HepG2 (cell line): ENCODE results near the gene DPCD. TPM values are rescaled to one million over a fixed set of nuclear protein-coding genes. Genes with fewer than 3 reads are reported as not detected.

Source experiments
- BRCA1 ChIP-seq: sonication (generic); formaldehyde crosslinking; IDR thresholded peaks from 2 replicates; pipeline ENCODE4 v1.4.0; 2020; ENCODE audit warnings: missing genetic modification reagents
- MTA1 ChIP-seq: sonication (generic); formaldehyde crosslinking; IDR thresholded peaks from 2 replicates; pipeline ENCODE4 v1.4.0; 2020; ENCODE audit warnings: missing genetic modification reagents, mild to moderate bottlenecking, borderline replicate concordance
- REXO4 ChIP-seq: sonication (generic); formaldehyde crosslinking; IDR thresholded peaks from 2 replicates; pipeline ENCODE4 v1.8.0; 2022; ENCODE audit warnings: missing genetic modification reagents, mild to moderate bottlenecking, borderline replicate concordance
- YEATS4 ChIP-seq: sonication (generic); formaldehyde crosslinking; IDR thresholded peaks from 2 replicates; pipeline ENCODE4 v1.4.0; 2020; ENCODE audit warnings: missing genetic modification reagents, borderline replicate concordance
- ZBTB7B ChIP-seq: sonication (generic); formaldehyde crosslinking; IDR thresholded peaks from 2 replicates; pipeline ENCODE4 v1.4.0; 2020; ENCODE audit warnings: missing genetic modification reagents
- ZNF570 ChIP-seq: sonication (generic); formaldehyde crosslinking; IDR thresholded peaks from 2 replicates; pipeline ENCODE4 v1.4.0; 2020; ENCODE audit warnings: mild to moderate bottlenecking, missing genetic modification reagents, borderline replicate concordance
- ZNF720 ChIP-seq: sonication (generic); formaldehyde crosslinking; IDR thresholded peaks from 2 replicates; pipeline ENCODE4 v1.4.0; 2020; ENCODE audit warnings: missing genetic modification reagents
- ZNF883 ChIP-seq: sonication (generic); formaldehyde crosslinking; IDR thresholded peaks from 2 replicates; pipeline ENCODE4 v1.5.1; 2020; ENCODE audit warnings: mild to moderate bottlenecking, missing genetic modification reagents; ENCODE audit errors: not compliant biosample characterization
- ZSCAN30 ChIP-seq: sonication (generic); formaldehyde crosslinking; IDR thresholded peaks from 2 replicates; pipeline ENCODE4 v1.5.0; 2020; ENCODE audit warnings: mild to moderate bottlenecking, missing genetic modification reagents
- polyA plus RNA-seq, 8 experiments: library from polyadenylated mRNA; depleted of rRNA in 3 of 8; stranded (reverse) in 7 of 8; unstranded in 1 of 8; fragments of >200 nt; fragmentation: Illumina TruSeq in 4 of 8; extraction: Trizol in 4 of 8; gene quantifications; 2 replicates each; pipeline versions ENCODE4 v1.2.1 to v1.2.3, GENCODE V29; 2011 to 2016; ENCODE audit warnings: low read depth in 4 of 8, missing spikeins in 1 of 8, mixed read lengths in 1 of 8; ENCODE audit not compliant: insufficient read depth in 1 of 8
- total RNA-seq, 5 experiments: library from RNA; depleted of rRNA; stranded (reverse); fragments of >200 nt; fragmentation: Illumina TruSeq; extraction: Trizol; gene quantifications; 2 replicates each; pipeline ENCODE4 v1.2.3, GENCODE V29; 2016; ENCODE audit warnings: low read depth in 1 of 5
- TF ChIP-seq, protein P1 (sequence below): sonication (generic); formaldehyde crosslinking; IDR thresholded peaks from 2 replicates; pipeline ENCODE4 v1.8.1; 2023; ENCODE audit warnings: mild to moderate bottlenecking, inconsistent platforms, moderate library complexity, missing genetic modification reagents, borderline replicate concordance
- TF ChIP-seq, protein P2 (sequence below): sonication (generic); formaldehyde crosslinking; IDR thresholded peaks from 2 replicates; pipeline ENCODE4 v1.5.0; 2020; ENCODE audit warnings: missing genetic modification reagents
- TF ChIP-seq, protein P3 (sequence below): sonication (generic); formaldehyde crosslinking; IDR thresholded peaks from 2 replicates; pipeline ENCODE4 v1.4.0; 2020; ENCODE audit warnings: mild to moderate bottlenecking, missing genetic modification reagents
- TF ChIP-seq, protein P4 (sequence below): sonication (generic); formaldehyde crosslinking; IDR thresholded peaks from 2 replicates; pipeline ENCODE4 v1.5.1; 2020; ENCODE audit warnings: mild to moderate bottlenecking, missing genetic modification reagents, borderline replicate concordance
- TF ChIP-seq, protein P5 (sequence below): sonication (generic); formaldehyde crosslinking; IDR thresholded peaks from 2 replicates; pipeline ENCODE4 v1.4.0; 2020; ENCODE audit warnings: missing genetic modification reagents
- TF ChIP-seq, protein P6 (sequence below): sonication (generic); formaldehyde crosslinking; IDR thresholded peaks from 2 replicates; pipeline ENCODE4 v1.4.0; 2020; ENCODE audit warnings: mild to moderate bottlenecking, missing genetic modification reagents
- TF ChIP-seq, protein P7 (sequence below): sonication (generic); formaldehyde crosslinking; IDR thresholded peaks from 2 replicates; pipeline ENCODE4 v1.4.0; 2020; ENCODE audit warnings: missing genetic modification reagents

Gene DPCD
- total and polyA plus RNA-seq, 2 of the 13 experiments (the other 11 are each of a cell fraction or from before 2014, with no cell fraction given), result 25.2 to 27.0 TPM

DNA sequence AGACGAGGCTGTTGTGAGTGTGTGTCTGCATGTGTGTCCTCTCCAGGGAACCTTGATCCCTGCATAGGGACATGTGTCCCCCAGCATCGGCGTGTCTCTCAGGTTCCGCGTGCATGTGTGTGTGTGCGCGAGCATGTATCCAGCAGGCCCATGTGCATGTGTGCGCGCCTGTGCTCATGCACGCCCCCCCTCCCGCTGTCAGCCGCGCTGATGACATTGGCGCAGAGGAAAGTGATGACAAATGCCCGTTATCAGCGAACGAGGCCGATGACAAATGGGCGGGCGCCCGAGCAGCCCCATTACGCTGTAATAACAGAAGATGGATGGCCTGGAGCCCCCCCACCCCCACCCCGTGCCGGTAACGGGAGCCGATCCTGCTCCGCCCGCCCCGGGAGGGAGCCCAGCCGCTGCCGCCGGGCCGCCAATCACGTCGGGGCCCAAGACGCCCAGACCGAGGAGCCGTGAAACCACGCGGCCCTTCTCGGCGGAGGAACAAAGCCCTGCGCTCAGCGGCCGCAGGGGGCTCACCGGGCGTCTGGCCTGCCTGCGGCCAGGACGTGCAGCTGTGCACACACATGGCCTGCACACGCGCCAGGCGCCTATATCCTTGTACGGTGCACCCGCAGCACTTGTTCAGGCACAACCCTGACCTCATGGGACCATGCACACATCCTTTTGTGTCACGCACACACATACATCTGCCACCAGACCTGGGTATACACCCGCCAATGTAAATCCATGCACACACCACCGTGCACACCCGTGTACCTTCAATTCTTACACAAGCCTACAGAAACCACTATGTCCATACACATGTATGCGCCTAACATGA is 21.6 kb upstream of the DPCD start (continued):
- TF ChIP-seq ZSCAN30 (CRISPR knock-in tag) (no peak), ZNF720 (CRISPR knock-in tag) (no peak), REXO4 (CRISPR knock-in tag) (no peak), YEATS4 (CRISPR knock-in tag) (0 out of 2 replicates have a peak, but pooled peaks have one; percentile 20), BRCA1 (CRISPR knock-in tag) (no peak), ZNF883 (CRISPR knock-in tag) (no peak), ZBTB7B (CRISPR knock-in tag) (peak; percentile 52; the same call in 1 of the 2 replicates), ZNF570 (no peak), MTA1 (CRISPR knock-in tag) (no peak)
- TF ChIP-seq, protein P1, sequence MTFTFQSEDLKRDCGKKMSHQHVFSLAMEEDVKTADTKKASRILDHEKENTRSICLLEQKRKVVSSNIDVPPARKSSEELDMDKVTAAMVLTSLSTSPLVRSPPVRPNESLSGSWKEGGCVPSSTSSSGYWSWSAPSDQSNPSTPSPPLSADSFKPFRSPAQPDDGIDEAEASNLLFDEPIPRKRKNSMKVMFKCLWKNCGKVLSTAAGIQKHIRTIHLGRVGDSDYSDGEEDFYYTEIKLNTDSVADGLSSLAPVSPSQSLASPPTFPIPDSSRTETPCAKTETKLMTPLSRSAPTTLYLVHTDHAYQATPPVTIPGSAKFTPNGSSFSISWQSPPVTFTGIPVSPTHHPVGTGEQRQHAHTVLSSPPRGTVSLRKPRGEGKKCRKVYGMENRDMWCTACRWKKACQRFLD (CRISPR knock-in tag), result no peak
- TF ChIP-seq, protein P2, sequence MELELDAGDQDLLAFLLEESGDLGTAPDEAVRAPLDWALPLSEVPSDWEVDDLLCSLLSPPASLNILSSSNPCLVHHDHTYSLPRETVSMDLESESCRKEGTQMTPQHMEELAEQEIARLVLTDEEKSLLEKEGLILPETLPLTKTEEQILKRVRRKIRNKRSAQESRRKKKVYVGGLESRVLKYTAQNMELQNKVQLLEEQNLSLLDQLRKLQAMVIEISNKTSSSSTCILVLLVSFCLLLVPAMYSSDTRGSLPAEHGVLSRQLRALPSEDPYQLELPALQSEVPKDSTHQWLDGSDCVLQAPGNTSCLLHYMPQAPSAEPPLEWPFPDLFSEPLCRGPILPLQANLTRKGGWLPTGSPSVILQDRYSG (CRISPR knock-in tag), result no peak
- TF ChIP-seq, protein P3, sequence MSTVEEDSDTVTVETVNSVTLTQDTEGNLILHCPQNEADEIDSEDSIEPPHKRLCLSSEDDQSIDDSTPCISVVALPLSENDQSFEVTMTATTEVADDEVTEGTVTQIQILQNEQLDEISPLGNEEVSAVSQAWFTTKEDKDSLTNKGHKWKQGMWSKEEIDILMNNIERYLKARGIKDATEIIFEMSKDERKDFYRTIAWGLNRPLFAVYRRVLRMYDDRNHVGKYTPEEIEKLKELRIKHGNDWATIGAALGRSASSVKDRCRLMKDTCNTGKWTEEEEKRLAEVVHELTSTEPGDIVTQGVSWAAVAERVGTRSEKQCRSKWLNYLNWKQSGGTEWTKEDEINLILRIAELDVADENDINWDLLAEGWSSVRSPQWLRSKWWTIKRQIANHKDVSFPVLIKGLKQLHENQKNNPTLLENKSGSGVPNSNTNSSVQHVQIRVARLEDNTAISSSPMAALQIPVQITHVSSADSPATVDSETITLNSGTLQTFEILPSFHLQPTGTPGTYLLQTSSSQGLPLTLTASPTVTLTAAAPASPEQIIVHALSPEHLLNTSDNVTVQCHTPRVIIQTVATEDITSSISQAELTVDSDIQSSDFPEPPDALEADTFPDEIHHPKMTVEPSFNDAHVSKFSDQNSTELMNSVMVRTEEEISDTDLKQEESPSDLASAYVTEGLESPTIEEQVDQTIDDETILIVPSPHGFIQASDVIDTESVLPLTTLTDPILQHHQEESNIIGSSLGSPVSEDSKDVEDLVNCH (CRISPR knock-in tag), result no peak
- TF ChIP-seq, protein P4, sequence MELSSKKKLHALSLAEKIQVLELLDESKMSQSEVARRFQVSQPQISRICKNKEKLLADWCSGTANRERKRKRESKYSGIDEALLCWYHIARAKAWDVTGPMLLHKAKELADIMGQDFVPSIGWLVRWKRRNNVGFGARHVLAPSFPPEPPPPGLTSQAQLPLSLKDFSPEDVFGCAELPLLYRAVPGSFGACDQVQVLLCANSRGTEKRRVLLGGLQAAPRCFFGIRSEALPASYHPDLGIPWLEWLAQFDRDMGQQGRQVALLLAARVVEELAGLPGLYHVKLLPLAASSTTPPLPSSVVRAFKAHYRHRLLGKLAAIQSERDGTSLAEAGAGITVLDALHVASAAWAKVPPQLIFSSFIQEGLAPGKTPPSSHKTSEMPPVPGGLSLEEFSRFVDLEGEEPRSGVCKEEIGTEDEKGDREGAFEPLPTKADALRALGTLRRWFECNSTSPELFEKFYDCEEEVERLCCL (CRISPR knock-in tag), result no peak
- TF ChIP-seq, protein P5, sequence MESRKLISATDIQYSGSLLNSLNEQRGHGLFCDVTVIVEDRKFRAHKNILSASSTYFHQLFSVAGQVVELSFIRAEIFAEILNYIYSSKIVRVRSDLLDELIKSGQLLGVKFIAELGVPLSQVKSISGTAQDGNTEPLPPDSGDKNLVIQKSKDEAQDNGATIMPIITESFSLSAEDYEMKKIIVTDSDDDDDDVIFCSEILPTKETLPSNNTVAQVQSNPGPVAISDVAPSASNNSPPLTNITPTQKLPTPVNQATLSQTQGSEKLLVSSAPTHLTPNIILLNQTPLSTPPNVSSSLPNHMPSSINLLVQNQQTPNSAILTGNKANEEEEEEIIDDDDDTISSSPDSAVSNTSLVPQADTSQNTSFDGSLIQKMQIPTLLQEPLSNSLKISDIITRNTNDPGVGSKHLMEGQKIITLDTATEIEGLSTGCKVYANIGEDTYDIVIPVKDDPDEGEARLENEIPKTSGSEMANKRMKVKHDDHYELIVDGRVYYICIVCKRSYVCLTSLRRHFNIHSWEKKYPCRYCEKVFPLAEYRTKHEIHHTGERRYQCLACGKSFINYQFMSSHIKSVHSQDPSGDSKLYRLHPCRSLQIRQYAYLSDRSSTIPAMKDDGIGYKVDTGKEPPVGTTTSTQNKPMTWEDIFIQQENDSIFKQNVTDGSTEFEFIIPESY (CRISPR knock-in tag), result peak; percentile 54
- TF ChIP-seq, protein P6, sequence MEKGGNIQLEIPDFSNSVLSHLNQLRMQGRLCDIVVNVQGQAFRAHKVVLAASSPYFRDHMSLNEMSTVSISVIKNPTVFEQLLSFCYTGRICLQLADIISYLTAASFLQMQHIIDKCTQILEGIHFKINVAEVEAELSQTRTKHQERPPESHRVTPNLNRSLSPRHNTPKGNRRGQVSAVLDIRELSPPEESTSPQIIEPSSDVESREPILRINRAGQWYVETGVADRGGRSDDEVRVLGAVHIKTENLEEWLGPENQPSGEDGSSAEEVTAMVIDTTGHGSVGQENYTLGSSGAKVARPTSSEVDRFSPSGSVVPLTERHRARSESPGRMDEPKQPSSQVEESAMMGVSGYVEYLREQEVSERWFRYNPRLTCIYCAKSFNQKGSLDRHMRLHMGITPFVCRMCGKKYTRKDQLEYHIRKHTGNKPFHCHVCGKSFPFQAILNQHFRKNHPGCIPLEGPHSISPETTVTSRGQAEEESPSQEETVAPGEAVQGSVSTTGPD (CRISPR knock-in tag), result no peak
- TF ChIP-seq, protein P7, sequence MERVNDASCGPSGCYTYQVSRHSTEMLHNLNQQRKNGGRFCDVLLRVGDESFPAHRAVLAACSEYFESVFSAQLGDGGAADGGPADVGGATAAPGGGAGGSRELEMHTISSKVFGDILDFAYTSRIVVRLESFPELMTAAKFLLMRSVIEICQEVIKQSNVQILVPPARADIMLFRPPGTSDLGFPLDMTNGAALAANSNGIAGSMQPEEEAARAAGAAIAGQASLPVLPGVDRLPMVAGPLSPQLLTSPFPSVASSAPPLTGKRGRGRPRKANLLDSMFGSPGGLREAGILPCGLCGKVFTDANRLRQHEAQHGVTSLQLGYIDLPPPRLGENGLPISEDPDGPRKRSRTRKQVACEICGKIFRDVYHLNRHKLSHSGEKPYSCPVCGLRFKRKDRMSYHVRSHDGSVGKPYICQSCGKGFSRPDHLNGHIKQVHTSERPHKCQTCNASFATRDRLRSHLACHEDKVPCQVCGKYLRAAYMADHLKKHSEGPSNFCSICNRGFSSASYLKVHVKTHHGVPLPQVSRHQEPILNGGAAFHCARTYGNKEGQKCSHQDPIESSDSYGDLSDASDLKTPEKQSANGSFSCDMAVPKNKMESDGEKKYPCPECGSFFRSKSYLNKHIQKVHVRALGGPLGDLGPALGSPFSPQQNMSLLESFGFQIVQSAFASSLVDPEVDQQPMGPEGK (CRISPR knock-in tag), result 0 out of 2 replicates have a peak, but pooled peaks have one; percentile 42
